ENCODE measurements around the gene ULK4. TPM values are rescaled to one million over a fixed set of nuclear protein-coding genes. Genes with fewer than 3 reads are reported as not detected.

The ULK4 gene
- total RNA-seq, 2 experiments from 2014 or later: 6.8 to 6.9 TPM

- ATAC-seq (no peak), DNase-seq (no peak)
- POLR2A ChIA-PET: interaction anchor here (1.3 kb wide), 1 partner anchor 14 kb away, joined by 3 read pairs; the partner anchor contains the start of gene ULK4
- Mint-ChIP-seq H3K9me3 (no peaks in the 10 kb centered on the region), H3K27me3 (peaks cover 1% of the 10 kb centered on the region), H3K4me1 (ENCODE audit: low read depth) (no peaks in the 10 kb centered on the region), H3K4me3 (no peak overlapping the region), H3K27ac (no peak overlapping the region), H3K36me3 (ENCODE audit: low read depth) (no peaks in the 10 kb centered on the region)
- intact Hi-C loops (cut with micrococcal nuclease): no loop called here
- TF ChIP-seq CTCF (IDR thresholded peaks at IDR 0.05): no peak
- CTCF ChIA-PET: interaction anchor here (0.6 to 0.7 kb wide), 2 partner anchors 9 to 22 kb away, joined by 3 read pairs; no protein-coding TSS in a partner anchor
Measured at GRCh38 chr3:41975416-41976103, 13.7 kb upstream of the ULK4 start.

GRCh38 chr3:41974223-41974622 lies 12.3 kb upstream of the ULK4 start:
- POLR2A ChIA-PET: no interaction called here
- H3K4me1 Mint-ChIP-seq (ENCODE audit: low read depth): no peaks in the 10 kb centered on the region
- H3K27me3 Mint-ChIP-seq: peaks cover 1% of the 10 kb centered on the region
- intact Hi-C loops (cut with micrococcal nuclease): no loop called here
- H3K36me3 Mint-ChIP-seq (ENCODE audit: low read depth): no peaks in the 10 kb centered on the region
- no peak overlapping the region for H3K4me3 Mint-ChIP-seq
- H3K27ac Mint-ChIP-seq: no peak overlapping the region
- ATAC-seq (no peak), DNase-seq (no peak)
- no peaks in the 10 kb centered on the region for H3K9me3 Mint-ChIP-seq
- TF ChIP-seq CTCF (IDR thresholded peaks at IDR 0.05): no peak
- CTCF ChIA-PET: no interaction called here

GRCh38 chr3:41972802-41973201 lies 10.9 kb upstream of the ULK4 start:
- no peaks in the 10 kb centered on the region for H3K4me1 Mint-ChIP-seq (ENCODE audit: low read depth)
- DNase-seq (no peak), ATAC-seq (no peak)
- no peak for TF ChIP-seq CTCF (IDR thresholded peaks at IDR 0.05)
- ChIA-PET CTCF (no interaction called here), POLR2A (no interaction called here)
- H3K9me3 Mint-ChIP-seq: no peaks in the 10 kb centered on the region
- H3K27ac Mint-ChIP-seq: no peak overlapping the region
- H3K27me3 Mint-ChIP-seq: peaks cover 1% of the 10 kb centered on the region
- intact Hi-C loops (cut with micrococcal nuclease): no loop called here
- no peaks in the 10 kb centered on the region for H3K36me3 Mint-ChIP-seq (ENCODE audit: low read depth)
- no peak overlapping the region for H3K4me3 Mint-ChIP-seq

- no peaks in the 10 kb centered on the region for H3K36me3 Mint-ChIP-seq (ENCODE audit: low read depth)
Measured at GRCh38 chr3:41966206-41966605, 4.3 kb upstream of the ULK4 start.

More at GRCh38 chr3:41966206-41966605, 4.3 kb upstream of the ULK4 start:
- ATAC-seq: no peak
- no peak overlapping the region for H3K27ac Mint-ChIP-seq
- TF ChIP-seq CTCF (IDR thresholded peaks at IDR 0.05): no peak
- H3K9me3 Mint-ChIP-seq: no peaks in the 10 kb centered on the region
- H3K4me1 Mint-ChIP-seq (ENCODE audit: low read depth): no peaks in the 10 kb centered on the region
- POLR2A ChIA-PET: no interaction called here
- no peaks in the 10 kb centered on the region for H3K27me3 Mint-ChIP-seq
- intact Hi-C loops (cut with micrococcal nuclease): no loop called here
- CTCF ChIA-PET: interaction anchor here (1.6 kb wide), 1 partner anchor 225 kb away, joined by 3 read pairs; no protein-coding TSS in a partner anchor
- no peak overlapping the region for H3K4me3 Mint-ChIP-seq
- no peak for DNase-seq

All from activated CD8-positive, alpha-beta T cell treated with anti-CD3 and anti-CD28 coated beads for 36 hours (primary cell).